Left ventricle myocardium inferior (tissue), 1 donor: ENCODE data around the gene BLOC1S5. TPM values are rescaled to one million over a fixed set of nuclear protein-coding genes. Genes with fewer than 3 reads are reported as not detected.

Experiments used
- DNase-seq: peaks from one replicate; pipeline ENCODE4 v3.0.0-alpha.2; 2020
- H3K27ac ChIP-seq: fragments of 200-600 bp; replicated peaks from 2 replicates; pipeline ENCODE4 v1.8.0; 2021
- H3K27me3 ChIP-seq: fragments of 200-600 bp; 2 replicates; pipeline ENCODE4 v1.8.0; 2021; ENCODE audit warnings: low read depth
- H3K36me3 ChIP-seq: fragments of 200-600 bp; 2 replicates; pipeline ENCODE4 v1.8.0; 2021
- H3K4me1 ChIP-seq: fragments of 200-600 bp; 2 replicates; pipeline ENCODE4 v1.8.0; 2021
- H3K4me3 ChIP-seq: fragments of 200-600 bp; 2 replicates; pipeline ENCODE4 v1.8.0; 2021; ENCODE audit warnings: mild to moderate bottlenecking, moderate library complexity
- H3K9me3 ChIP-seq: fragments of 200-600 bp; replicated peaks from 2 replicates; pipeline ENCODE4 v1.8.0; 2021
- CTCF ChIP-seq: fragments of 200-600 bp; IDR thresholded peaks from 2 replicates; pipeline ENCODE4 v1.8.0; 2021; ENCODE audit warnings: antibody characterized with exemption, mild to moderate bottlenecking, borderline replicate concordance
- intact Hi-C: fragments of 100-400 bp; cut with micrococcal nuclease; formaldehyde crosslinking; loops from one replicate; pipeline ENCODE4 v1.11.0; 2022
- total RNA-seq: library from RNA; stranded (reverse); fragmentation: NEBNext Ultra II Directional; extraction: Animal tissue kit (Norgen Biotek cat#: 25700); gene quantifications from one replicate; pipeline ENCODE4 v1.2.1, GENCODE V29; 2021
- donor health status: DM: no; HTN: yes; CAD: no; lungs with severe emphysema.

The BLOC1S5 gene
- total RNA-seq, 1 donor from 2014 or later, result 8.5 TPM

GRCh38 chr6:8079126-8079525, 14.9 kb upstream of the BLOC1S5 start:
- no peak overlapping the region for H3K4me3 ChIP-seq
- TF ChIP-seq CTCF, result no peak
- no peak overlapping the region for H3K27ac ChIP-seq
- no peaks in the 10 kb centered on the region for H3K27me3 ChIP-seq
- H3K36me3 ChIP-seq, result peaks cover 4% of the 10 kb centered on the region
- peaks cover 22% of the 10 kb centered on the region for H3K4me1 ChIP-seq
- no peaks in the 10 kb centered on the region for H3K9me3 ChIP-seq
- DNase-seq, result no peak
- intact Hi-C loops, result no loop called here

- intact Hi-C loops, result no loop called here
- no peak for DNase-seq
- no peak for TF ChIP-seq CTCF
- Histone ChIP-seq H3K9me3 (no peaks in the 10 kb centered on the region), H3K27ac (no peak overlapping the region), H3K4me3 (no peak overlapping the region), H3K36me3 (peaks cover 4% of the 10 kb centered on the region), H3K27me3 (no peaks in the 10 kb centered on the region), H3K4me1 (peaks cover 18% of the 10 kb centered on the region)
Measured at GRCh38 chr6:8077991-8078390, 13.8 kb upstream of the BLOC1S5 start.

GRCh38 chr6:8075704-8076103, 11.5 kb upstream of the BLOC1S5 start:
- Histone ChIP-seq H3K27me3 (no peaks in the 10 kb centered on the region), H3K9me3 (no peaks in the 10 kb centered on the region), H3K36me3 (peaks cover 4% of the 10 kb centered on the region), H3K4me3 (no peak overlapping the region), H3K4me1 (peaks cover 10% of the 10 kb centered on the region), H3K27ac (no peak overlapping the region)
- no peak for TF ChIP-seq CTCF
- intact Hi-C loops, result no loop called here
- no peak for DNase-seq

GRCh38 chr6:8075185-8075584, 11.0 kb upstream of the BLOC1S5 start:
- DNase-seq, result no peak
- no peaks in the 10 kb centered on the region for H3K9me3 ChIP-seq
- no peaks in the 10 kb centered on the region for H3K27me3 ChIP-seq
- peaks cover 4% of the 10 kb centered on the region for H3K36me3 ChIP-seq
- H3K27ac ChIP-seq, result no peak overlapping the region
- intact Hi-C loops, result no loop called here
- H3K4me3 ChIP-seq, result no peak overlapping the region
- H3K4me1 ChIP-seq, result peaks cover 10% of the 10 kb centered on the region
- TF ChIP-seq CTCF, result no peak

GRCh38 chr6:8074213-8074612, 10.0 kb upstream of the BLOC1S5 start:
- Histone ChIP-seq H3K27me3 (no peaks in the 10 kb centered on the region), H3K4me3 (no peak overlapping the region), H3K9me3 (no peaks in the 10 kb centered on the region), H3K27ac (peak overlapping the region; percentile 28), H3K4me1 (peaks cover 10% of the 10 kb centered on the region), H3K36me3 (peaks cover 4% of the 10 kb centered on the region)
- DNase-seq, result no peak
- TF ChIP-seq CTCF, result no peak
- intact Hi-C loops, result no loop called here

GRCh38 chr6:8073758-8074157, 9.6 kb upstream of the BLOC1S5 start:
- no peak for TF ChIP-seq CTCF
- H3K4me1 ChIP-seq, result peaks cover 10% of the 10 kb centered on the region
- no peaks in the 10 kb centered on the region for H3K9me3 ChIP-seq
- peak overlapping the region; percentile 28 for H3K27ac ChIP-seq
- intact Hi-C loops, result no loop called here
- no peak overlapping the region for H3K4me3 ChIP-seq
- no peaks in the 10 kb centered on the region for H3K27me3 ChIP-seq
- peaks cover 4% of the 10 kb centered on the region for H3K36me3 ChIP-seq
- DNase-seq, result no peak
